Activated T-cell treated with anti-CD3 and anti-CD28 coated beads, Interleukin-2, amount 50 U/mL, for 72 hours (primary cell): ENCODE data around the gene ACSL3. TPM values are rescaled to one million over a fixed set of nuclear protein-coding genes. Genes with fewer than 3 reads are reported as not detected.
A peak's percentile ranks its signal among the peaks of the same experiment; 100 is the strongest.

Experiments
- ATAC-seq, 2 donors: fragments of 150-1000 bp; cut with Tn5 transposase; replicated peaks in 1 of 2; 2 replicates each; pipeline ENCODE4 v1.10.0; 2021; ENCODE audit warnings: moderate library complexity in 2 of 2, mild to moderate bottlenecking in 1 of 2
- DNase-seq, 2 donors: peaks; one replicate each; pipeline ENCODE4 v3.0.0; 2021 to 2022; ENCODE audit warnings: mixed read lengths in 1 of 2
- H3K27ac Mint-ChIP-seq: one replicate; pipeline ENCODE4 v1.8.0; 2022; ENCODE audit warnings: mild to moderate bottlenecking, moderate library complexity, mixed read lengths
- H3K27me3 Mint-ChIP-seq: one replicate; pipeline ENCODE4 v1.8.0; 2022; ENCODE audit warnings: low read depth, mixed read lengths
- H3K36me3 Mint-ChIP-seq, 2 donors: one replicate each; pipeline ENCODE4 v1.8.0; 2022; ENCODE audit warnings: mixed read lengths in 2 of 2, mild to moderate bottlenecking in 1 of 2; ENCODE audit not compliant: insufficient read depth in 2 of 2
- H3K4me1 Mint-ChIP-seq: one replicate; pipeline ENCODE4 v1.8.0; 2022; ENCODE audit warnings: low read depth, mixed read lengths
- H3K4me3 Mint-ChIP-seq, 2 donors: one replicate each; pipeline ENCODE4 v1.8.0; 2022; ENCODE audit warnings: mild to moderate bottlenecking in 2 of 2, mixed read lengths in 2 of 2, moderate library complexity in 2 of 2
- H3K9me3 Mint-ChIP-seq, 2 donors: one replicate each; pipeline ENCODE4 v1.8.0; 2022; ENCODE audit warnings: mixed read lengths in 2 of 2
- total RNA-seq, 2 donors: library from RNA; stranded (reverse); gene quantifications; one replicate each; pipeline ENCODE4 v1.2.3, GENCODE V29; 2022

ACSL3 gene
- total RNA-seq, result 10 to 100 TPM; 63.3 to 69.3 TPM

- H3K4me3 Mint-ChIP-seq, result peak within 1 kb of the TSS; percentile 74 to 89
- H3K27me3 Mint-ChIP-seq, result peaks cover 10% of the 10 kb centered on the region
- peaks cover 3% of the 10 kb centered on the region in 2 donors for H3K36me3 Mint-ChIP-seq
- H3K27ac Mint-ChIP-seq, result peak within 1 kb of the TSS; percentile 87
- H3K4me1 Mint-ChIP-seq, result peaks cover 13% of the 10 kb centered on the region
- peak; percentile 98 to 99 for ATAC-seq
- H3K9me3 Mint-ChIP-seq, result no peaks in the 10 kb centered on the region
- DNase-seq, result peak; percentile 96 to 97
These were observed at the start of gene ACSL3 for GRCh38 chr2:222860740-222861410. ACSL3 (plus strand) TSS chr2:222861036; CDS start chr2:222908773, 47,737 bp downstream.

- Mint-ChIP-seq H3K4me3 (peak overlapping the region; percentile 31 to 56), H3K27ac (peak overlapping the region; percentile 95), H3K27me3 (peaks cover 14% of the 10 kb centered on the region), H3K36me3 (peaks cover 0 to 1% of the 10 kb centered on the region in 2 donors), H3K9me3 (no peaks in the 10 kb centered on the region), H3K4me1 (peaks cover 31% of the 10 kb centered on the region)
- DNase-seq, result no peak
- no peak for ATAC-seq
These were observed 49.0 kb upstream of the ACSL3 start for GRCh38 chr2:222811828-222812227.

- ATAC-seq (peak; percentile 90 to 93), DNase-seq (peak; percentile 60 to 66)
- peak overlapping the region; percentile 48 for H3K27ac Mint-ChIP-seq
- peaks cover 31% of the 10 kb centered on the region for H3K4me1 Mint-ChIP-seq
- no peaks in the 10 kb centered on the region for H3K9me3 Mint-ChIP-seq
- H3K36me3 Mint-ChIP-seq, result peaks cover 0 to 1% of the 10 kb centered on the region in 2 donors
- H3K4me3 Mint-ChIP-seq, result peak overlapping the region; percentile 68 to 78
- H3K27me3 Mint-ChIP-seq, result peaks cover 14% of the 10 kb centered on the region
These were observed 47.5 kb upstream of the ACSL3 start for GRCh38 chr2:222813177-222813843.

- DNase-seq, result peak in 1 of 2 donors; percentile 13
- ATAC-seq, result peak; percentile 69 to 89
- H3K36me3 Mint-ChIP-seq, result no peaks in the 10 kb centered on the region
- H3K4me1 Mint-ChIP-seq, result peaks cover 14% of the 10 kb centered on the region
- H3K27me3 Mint-ChIP-seq, result peaks cover 6% of the 10 kb centered on the region
- H3K4me3 Mint-ChIP-seq, result peak overlapping the region; percentile 28 to 49
- H3K9me3 Mint-ChIP-seq, result no peaks in the 10 kb centered on the region
- H3K27ac Mint-ChIP-seq, result no peak overlapping the region
These were observed 41.0 kb upstream of the ACSL3 start for GRCh38 chr2:222819722-222820333.

GRCh38 chr2:222823183-222823930 lies 37.5 kb upstream of the ACSL3 start:
- Mint-ChIP-seq H3K27me3 (peaks cover 6% of the 10 kb centered on the region), H3K9me3 (no peaks in the 10 kb centered on the region), H3K27ac (no peak overlapping the region)

GRCh38 chr2:222825031-222825430 lies 35.8 kb upstream of the ACSL3 start:
- Mint-ChIP-seq H3K27me3 (peaks cover 4% of the 10 kb centered on the region), H3K27ac (no peak overlapping the region), H3K9me3 (no peaks in the 10 kb centered on the region), H3K4me1 (peaks cover 5% of the 10 kb centered on the region), H3K4me3 (no peak overlapping the region), H3K36me3 (no peaks in the 10 kb centered on the region)
- ATAC-seq (no peak), DNase-seq (no peak)

More at GRCh38 chr2:222823183-222823930, 37.5 kb upstream of the ACSL3 start:
- H3K36me3 Mint-ChIP-seq, result no peaks in the 10 kb centered on the region
- H3K4me1 Mint-ChIP-seq, result peaks cover 14% of the 10 kb centered on the region
- ATAC-seq (no peak), DNase-seq (no peak)
- H3K4me3 Mint-ChIP-seq, result no peak overlapping the region

- Mint-ChIP-seq H3K27ac (no peak overlapping the region), H3K27me3 (peaks cover 7% of the 10 kb centered on the region), H3K36me3 (no peaks in the 10 kb centered on the region), H3K9me3 (no peaks in the 10 kb centered on the region), H3K4me1 (no peaks in the 10 kb centered on the region), H3K4me3 (no peak overlapping the region)
- DNase-seq (no peak), ATAC-seq (no peak)
These were observed 33.4 kb upstream of the ACSL3 start for GRCh38 chr2:222827417-222827816.

- ATAC-seq (no peak), DNase-seq (no peak)
- no peak overlapping the region for H3K4me3 Mint-ChIP-seq
- peaks cover 7% of the 10 kb centered on the region for H3K27me3 Mint-ChIP-seq
- H3K27ac Mint-ChIP-seq, result no peak overlapping the region
- no peaks in the 10 kb centered on the region for H3K9me3 Mint-ChIP-seq
- no peaks in the 10 kb centered on the region for H3K36me3 Mint-ChIP-seq
- no peaks in the 10 kb centered on the region for H3K4me1 Mint-ChIP-seq
These were observed 32.3 kb upstream of the ACSL3 start for GRCh38 chr2:222828572-222828971.

- no peaks in the 10 kb centered on the region for H3K9me3 Mint-ChIP-seq
- H3K27ac Mint-ChIP-seq, result no peak overlapping the region
- no peaks in the 10 kb centered on the region for H3K36me3 Mint-ChIP-seq
- H3K4me3 Mint-ChIP-seq, result no peak overlapping the region
- no peaks in the 10 kb centered on the region for H3K4me1 Mint-ChIP-seq
- ATAC-seq, result no peak
- DNase-seq, result no peak
- H3K27me3 Mint-ChIP-seq, result peaks cover 8% of the 10 kb centered on the region
These were observed 30.7 kb upstream of the ACSL3 start for GRCh38 chr2:222830164-222830563.

GRCh38 chr2:222833410-222833809 lies 27.4 kb upstream of the ACSL3 start:
- Mint-ChIP-seq H3K9me3 (no peaks in the 10 kb centered on the region), H3K27me3 (peaks cover 32% of the 10 kb centered on the region), H3K4me1 (no peaks in the 10 kb centered on the region), H3K27ac (no peak overlapping the region), H3K4me3 (no peak overlapping the region), H3K36me3 (no peaks in the 10 kb centered on the region)
- ATAC-seq (no peak), DNase-seq (no peak)

GRCh38 chr2:222835143-222835822 lies 25.6 kb upstream of the ACSL3 start:
- no peak overlapping the region for H3K4me3 Mint-ChIP-seq
- peaks cover 29% of the 10 kb centered on the region for H3K27me3 Mint-ChIP-seq
- H3K36me3 Mint-ChIP-seq, result no peaks in the 10 kb centered on the region
- ATAC-seq (no peak), DNase-seq (no peak)
- H3K27ac Mint-ChIP-seq, result no peak overlapping the region
- H3K9me3 Mint-ChIP-seq, result no peaks in the 10 kb centered on the region
- H3K4me1 Mint-ChIP-seq, result peaks cover 5% of the 10 kb centered on the region

GRCh38 chr2:222835823-222836151 lies 25.0 kb upstream of the ACSL3 start:
- DNase-seq (no peak), ATAC-seq (no peak)
- Mint-ChIP-seq H3K4me3 (no peak overlapping the region), H3K27ac (no peak overlapping the region), H3K9me3 (no peaks in the 10 kb centered on the region), H3K36me3 (no peaks in the 10 kb centered on the region), H3K27me3 (peaks cover 25% of the 10 kb centered on the region), H3K4me1 (peaks cover 9% of the 10 kb centered on the region)
